Fibroblast of lung (primary cell): ENCODE data around the gene WDFY3.

Experiments
- EZH2 ChIP-seq: IDR thresholded peaks from 2 replicates; pipeline ENCODE4 v1.5.1; 2012; ENCODE audit warnings: low read length, control low read depth, mild to moderate bottlenecking; ENCODE audit errors: missing control alignments
- TF ChIP-seq, protein P1 (sequence below), 2 donors: IDR thresholded peaks in 1 of 2; conservative IDR thresholded peaks in 1 of 2; 1 replicate in 1 of 2; 2 replicates in 1 of 2; pipeline ENCODE4 v1.5.1; 2011 to 2012; ENCODE audit warnings: low read length in 2 of 2, control low read depth in 1 of 2, inconsistent platforms in 1 of 2, low read depth in 1 of 2, mild to moderate bottlenecking in 1 of 2

DNA sequence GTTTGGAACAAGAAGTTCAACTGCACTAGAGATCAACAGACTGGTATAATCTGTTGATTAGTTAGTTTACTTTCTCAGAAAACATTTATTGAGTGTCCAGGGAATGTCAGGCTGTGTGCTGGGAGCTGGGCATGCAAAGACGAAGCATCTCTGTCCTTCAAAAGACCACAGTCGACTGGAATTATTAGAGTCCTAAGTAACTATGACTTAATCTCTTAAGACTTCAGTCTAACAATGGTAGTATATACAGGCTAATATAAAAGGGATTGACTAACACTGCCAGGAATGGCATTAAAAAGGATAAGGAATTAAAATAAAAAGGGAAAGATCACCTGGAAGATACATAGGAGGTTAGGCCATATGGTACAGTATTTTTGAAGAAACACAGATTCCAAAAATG, 128.7 kb downstream of the WDFY3 start:
- TF ChIP-seq EZH2 = no peak
- TF ChIP-seq, protein P1, sequence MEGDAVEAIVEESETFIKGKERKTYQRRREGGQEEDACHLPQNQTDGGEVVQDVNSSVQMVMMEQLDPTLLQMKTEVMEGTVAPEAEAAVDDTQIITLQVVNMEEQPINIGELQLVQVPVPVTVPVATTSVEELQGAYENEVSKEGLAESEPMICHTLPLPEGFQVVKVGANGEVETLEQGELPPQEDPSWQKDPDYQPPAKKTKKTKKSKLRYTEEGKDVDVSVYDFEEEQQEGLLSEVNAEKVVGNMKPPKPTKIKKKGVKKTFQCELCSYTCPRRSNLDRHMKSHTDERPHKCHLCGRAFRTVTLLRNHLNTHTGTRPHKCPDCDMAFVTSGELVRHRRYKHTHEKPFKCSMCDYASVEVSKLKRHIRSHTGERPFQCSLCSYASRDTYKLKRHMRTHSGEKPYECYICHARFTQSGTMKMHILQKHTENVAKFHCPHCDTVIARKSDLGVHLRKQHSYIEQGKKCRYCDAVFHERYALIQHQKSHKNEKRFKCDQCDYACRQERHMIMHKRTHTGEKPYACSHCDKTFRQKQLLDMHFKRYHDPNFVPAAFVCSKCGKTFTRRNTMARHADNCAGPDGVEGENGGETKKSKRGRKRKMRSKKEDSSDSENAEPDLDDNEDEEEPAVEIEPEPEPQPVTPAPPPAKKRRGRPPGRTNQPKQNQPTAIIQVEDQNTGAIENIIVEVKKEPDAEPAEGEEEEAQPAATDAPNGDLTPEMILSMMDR (conservative IDR thresholded peaks at IDR 0.05 in 1 of 2, IDR thresholded peaks at IDR 0.05 in 1 of 2; ENCODE audit: low read depth in 1 of 2, low read length in 2 of 2) = no peak
